Heart right ventricle (tissue), 16 donors: Measurements from ENCODE around the gene CPEB4. TPM values are rescaled to one million over a fixed set of nuclear protein-coding genes. Genes with fewer than 3 reads are reported as not detected.

Experiments used
- ATAC-seq, 8 donors: fragments of 200-7000 bp; cut with Tn5 transposase; one replicate each; pipeline ENCODE4 v1.9.1; 2020; ENCODE audit warnings: mild to moderate bottlenecking in 8 of 8, moderate library complexity in 8 of 8, moderate number of reproducible peaks in 1 of 8
- DNase-seq, 2 donors: peaks; one replicate each; pipeline ENCODE4 v3.0.0-alpha.2; 2020
- H3K27ac ChIP-seq, 10 donors: fragments of 200-600 bp; sonication (generic) in 2 of 10; one replicate each; pipeline versions ENCODE4 v1.5.0 to v1.8.0; 2020 to 2022; ENCODE audit warnings: mild to moderate bottlenecking in 3 of 10
- H3K27me3 ChIP-seq, 7 donors: fragments of 200-600 bp; one replicate each; pipeline ENCODE4 v1.8.0; 2021 to 2022; ENCODE audit warnings: mild to moderate bottlenecking in 2 of 7
- H3K36me3 ChIP-seq, 9 donors: fragments of 200-600 bp; sonication (generic) in 1 of 9; one replicate each; pipeline versions ENCODE4 v1.5.0 to v1.8.0; 2020 to 2022; ENCODE audit warnings: mild to moderate bottlenecking in 2 of 9
- H3K4me1 ChIP-seq, 9 donors: fragments of 200-600 bp; sonication (generic) in 1 of 9; one replicate each; pipeline versions ENCODE4 v1.5.0 to v1.8.0; 2020 to 2022; ENCODE audit warnings: mild to moderate bottlenecking in 4 of 9
- H3K4me3 ChIP-seq, 10 donors: fragments of 200-600 bp; sonication (generic) in 2 of 10; one replicate each; pipeline versions ENCODE4 v1.5.0 to v1.8.0; 2020 to 2022; ENCODE audit warnings: mild to moderate bottlenecking in 7 of 10, moderate library complexity in 2 of 10
- H3K9me3 ChIP-seq, 11 donors: fragments of 200-600 bp in 10 of 11; sonication (generic) in 2 of 11; one replicate each; pipeline versions ENCODE4 v1.5.0 to v1.8.0; 2013 to 2022; ENCODE audit warnings: mild to moderate bottlenecking in 2 of 11, control low read depth in 1 of 11, moderate library complexity in 1 of 11
- CTCF ChIP-seq, 9 donors: fragments of 200-600 bp; sonication (generic) in 2 of 9; IDR thresholded peaks; one replicate each; pipeline versions ENCODE4 v1.5.0 to v1.8.0; 2021 to 2022; ENCODE audit warnings: antibody characterized with exemption in 9 of 9, mild to moderate bottlenecking in 5 of 9, moderate library complexity in 1 of 9
- WGBS, 2 donors: extraction: QIAGEN DNeasy Blood & Tissue Kit; methylation state at CpG; one replicate each; pipeline ENCODE4 v1.1.7; 2013; ENCODE audit warnings: inconsistent platforms in 1 of 2; 5-methylcytosine and 5-hydroxymethylcytosine counted together
- intact Hi-C, 10 donors: fragments of 100-400 bp; cut with DNase I; formaldehyde crosslinking; loops; one replicate each; pipeline versions ENCODE4 v1.11.1 to v1.14.2; 2022
- polyA plus RNA-seq, 2 donors: library from polyadenylated mRNA; stranded (reverse); fragments of 200-250 nt; gene quantifications; one replicate each; pipeline ENCODE4 v1.2.3, GENCODE V29; 2013
- total RNA-seq, 10 donors: library from RNA; stranded (reverse); fragmentation: NEBNext Ultra II Directional in 3 of 10; extraction: Animal tissue kit (Norgen Biotek cat#: 25700) in 3 of 10; gene quantifications; one replicate each; pipeline versions ENCODE4 v1.2.1 to v1.2.4, GENCODE V29; 2021 to 2023
- donor health status: Arrhythmogenic right ventricular cardiomyopathy.
- donor health status: ischemic (EF 13 %, LVEDD 7.1; RV severe dilation, severe dysfunction).
- donor health status: healthy with polysubstance abuse.
- donor health status: DM: no; HTN: yes; CAD: no.
- donor health status: DM: no; HTN: no; CAD: no.
- donor health status: ischemic (EF 25% LVEDD 6.9; RV normal size, moderate dysfunction).
- donor health status: ischemic (EF 25% LVEDD 5.7; RV mildly dilated, moderate dysfunction).
- donor health status: healthy.
- donor health status: DM: yes; HTN: yes; CAD: no.
- donor health status: Ischemic cardiomyopathy.
- donor health status: ischemic (EF 35%, LVEDD 5.7; RV mildly dilated, moderate dysfunction).
- donor health status: nonischemic (EF 11% LVEDD 7.7; RV severe dilation, severe dysfunction).
- donor health status: DM: yes; HTN: yes; CAD: no.
- donor health status: PGD.
- donor health status: ischemic (EF 29% LVEDD 5.4; RV normal size, mild dysfunction).
- donor health status: nonischemic (EF 23%, LVEDD 6.1; RV moderate dilation, normal function).

The CPEB4 gene
- total and polyA plus RNA-seq, 12 donors = 29.4 to 279 (median 168) TPM

- peak overlapping the region in 8 of 10 donors; percentile 23 to 81 (median 69) for H3K27ac ChIP-seq
- intact Hi-C loops = no loop called here
- DNase-seq = no peak
- ATAC-seq = no peak
- H3K4me1 ChIP-seq = peaks cover 3 to 100% (median 81%) of the 10 kb centered on the region in 9 donors
- 60 to 65% methylated on average over 3 of the region's 3 CpGs for WGBS, 2 donors
- peaks cover 0 to 44% (median 0%) of the 10 kb centered on the region in 9 donors for H3K36me3 ChIP-seq
- H3K9me3 ChIP-seq = no peaks in the 10 kb centered on the region
- H3K27me3 ChIP-seq = no peaks in the 10 kb centered on the region
- no peak for TF ChIP-seq CTCF (IDR thresholded peaks at IDR 0.05)
- peak overlapping the region in 2 of 10 donors; percentile 6 to 29 for H3K4me3 ChIP-seq
Measured at GRCh38 chr5:173910215-173910614, 22.1 kb downstream of the CPEB4 start.

DNA sequence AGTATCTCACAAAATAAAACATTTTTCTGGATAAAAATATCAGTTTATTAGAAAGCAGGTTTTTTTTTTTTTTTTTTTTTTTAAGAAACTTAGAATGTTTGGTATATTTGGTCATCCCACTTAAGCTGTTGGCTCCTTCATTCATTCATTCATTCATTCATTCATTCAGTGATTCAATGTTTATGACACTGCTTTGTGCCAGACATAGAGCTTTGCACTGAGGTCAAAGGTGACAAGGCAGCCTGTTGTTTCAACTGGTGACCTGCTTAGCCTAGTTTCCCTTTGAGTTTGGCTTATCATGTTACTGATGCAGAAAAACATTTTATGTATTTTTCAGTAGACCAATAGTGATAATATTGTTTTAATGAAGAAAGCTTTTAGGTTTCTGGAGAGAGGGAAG is 23.5 kb downstream of the CPEB4 start:
- Histone ChIP-seq H3K4me3 (no peak overlapping the region), H3K36me3 (peaks cover 0 to 44% (median 0%) of the 10 kb centered on the region in 9 donors), H3K9me3 (no peaks in the 10 kb centered on the region), H3K27me3 (no peaks in the 10 kb centered on the region), H3K27ac (peak overlapping the region in 5 of 10 donors; percentile 17 to 87 (median 32)), H3K4me1 (peaks cover 3 to 100% (median 84%) of the 10 kb centered on the region in 9 donors)
- TF ChIP-seq CTCF (IDR thresholded peaks at IDR 0.05) = no peak
- ATAC-seq = no peak
- no peak for DNase-seq
- intact Hi-C loops = no loop called here

GRCh38 chr5:173913686-173914321 is 25.7 kb downstream of the CPEB4 start:
- Histone ChIP-seq H3K4me1 (peaks cover 3 to 97% (median 76%) of the 10 kb centered on the region in 9 donors), H3K4me3 (no peak overlapping the region)
- whole genome bisulfite sequencing, 2 donors = 53 to 54% methylated on average over 4 of the region's 4 CpGs

More at GRCh38 chr5:173913686-173914321, 25.7 kb downstream of the CPEB4 start:
- Histone ChIP-seq H3K36me3 (peaks cover 0 to 44% (median 0%) of the 10 kb centered on the region in 9 donors), H3K27ac (peak overlapping the region in 8 of 10 donors; percentile 1 to 91 (median 86)), H3K27me3 (no peaks in the 10 kb centered on the region), H3K9me3 (no peaks in the 10 kb centered on the region)
- intact Hi-C loops = no loop called here
- no peak for ATAC-seq
- TF ChIP-seq CTCF (IDR thresholded peaks at IDR 0.05) = no peak
- DNase-seq = no peak
